ENCODE results near the gene ACOT8.

GRCh38 chr20:45822857-45823256 is 34.3 kb downstream of the ACOT8 start:
- TF ChIP-seq CTCF (IDR thresholded peaks at IDR 0.05) (no peak), PREB (CRISPR knock-in tag; IDR thresholded peaks at IDR 0.05; ENCODE audit: borderline replicate concordance) (no peak), NR3C1 (CRISPR knock-in tag; conservative IDR thresholded peaks at IDR 0.05; ENCODE audit: low read depth) (no peak), NFE2L1 (CRISPR knock-in tag; IDR thresholded peaks at IDR 0.05) (no peak), TEAD1 (CRISPR knock-in tag; IDR thresholded peaks at IDR 0.05) (no peak), CREB1 (CRISPR knock-in tag; IDR thresholded peaks at IDR 0.05) (no peak), HMGA2 (CRISPR knock-in tag; IDR thresholded peaks at IDR 0.05) (no peak), ATF3 (CRISPR knock-in tag; conservative IDR thresholded peaks at IDR 0.05) (no peak), ZSCAN18 (CRISPR knock-in tag; IDR thresholded peaks at IDR 0.05) (no peak), GTF2I (CRISPR knock-in tag; conservative IDR thresholded peaks at IDR 0.05) (no peak), MAX (CRISPR knock-in tag; IDR thresholded peaks at IDR 0.05) (no peak), ZBTB21 (CRISPR knock-in tag; IDR thresholded peaks at IDR 0.05; ENCODE audit: borderline replicate concordance) (no peak), ETV6 (CRISPR knock-in tag; IDR thresholded peaks at IDR 0.05) (no peak), ZNF219 (CRISPR knock-in tag; IDR thresholded peaks at IDR 0.05; ENCODE audit: borderline replicate concordance) (no peak)
